ENCODE data around the gene HOXD9. TPM values are rescaled to one million over a fixed set of nuclear protein-coding genes. Genes with fewer than 3 reads are reported as not detected.

HOXD9 gene
- total and polyA plus RNA-seq, 8 donors = 0.12 to 1.1 (median 0.34) TPM; not detected in 2

DNA sequence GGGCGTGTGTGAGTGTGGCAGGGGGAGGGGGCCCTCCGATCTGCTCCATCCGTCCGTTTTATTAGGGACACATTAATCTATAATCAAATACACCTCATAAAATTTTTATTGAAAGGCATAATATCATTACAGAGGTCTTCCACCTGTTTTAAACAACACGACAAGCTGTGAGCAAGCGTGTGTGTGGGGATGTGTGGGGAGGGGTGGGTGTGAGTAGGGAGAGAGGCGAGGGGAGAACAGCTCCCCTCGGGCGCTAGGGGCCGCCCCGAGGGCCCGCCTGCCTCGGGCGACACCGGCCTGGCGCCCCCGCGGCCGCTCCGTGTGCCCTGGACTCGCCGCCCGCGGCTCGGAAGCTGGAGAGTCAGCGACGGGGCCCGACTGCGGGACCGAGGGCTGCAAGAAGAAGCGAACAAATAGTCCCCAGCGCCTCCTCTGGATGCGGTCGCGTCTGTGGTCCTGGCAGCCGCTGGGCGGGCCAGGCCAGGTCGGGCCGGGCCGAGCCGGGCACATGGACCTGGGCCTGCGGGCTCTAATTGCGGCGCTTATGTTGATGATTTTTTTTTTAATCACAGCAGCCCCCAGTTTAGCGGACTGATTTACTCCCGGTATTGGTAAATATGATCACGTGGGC is 352 bp upstream of the HOXD9 start:
- no peak for DNase-seq
- Histone ChIP-seq H3K36me3 (no peaks in the 10 kb centered on the region), H3K9me3 (no peaks in the 10 kb centered on the region), H3K4me1 (peaks cover 0 to 5% (median 0%) of the 10 kb centered on the region in 3 donors), H3K27me3 (peaks cover 0 to 91% (median 38%) of the 10 kb centered on the region in 4 donors), H3K27ac (no peak overlapping the region), H3K4me3 (peak overlapping the region in 3 of 4 donors; percentile 0 to 43 (median 10))
- 6 to 8% methylated on average over 36 to 47 of the region's 47 CpGs for WGBS, 2 donors
- TF ChIP-seq, protein P1, sequence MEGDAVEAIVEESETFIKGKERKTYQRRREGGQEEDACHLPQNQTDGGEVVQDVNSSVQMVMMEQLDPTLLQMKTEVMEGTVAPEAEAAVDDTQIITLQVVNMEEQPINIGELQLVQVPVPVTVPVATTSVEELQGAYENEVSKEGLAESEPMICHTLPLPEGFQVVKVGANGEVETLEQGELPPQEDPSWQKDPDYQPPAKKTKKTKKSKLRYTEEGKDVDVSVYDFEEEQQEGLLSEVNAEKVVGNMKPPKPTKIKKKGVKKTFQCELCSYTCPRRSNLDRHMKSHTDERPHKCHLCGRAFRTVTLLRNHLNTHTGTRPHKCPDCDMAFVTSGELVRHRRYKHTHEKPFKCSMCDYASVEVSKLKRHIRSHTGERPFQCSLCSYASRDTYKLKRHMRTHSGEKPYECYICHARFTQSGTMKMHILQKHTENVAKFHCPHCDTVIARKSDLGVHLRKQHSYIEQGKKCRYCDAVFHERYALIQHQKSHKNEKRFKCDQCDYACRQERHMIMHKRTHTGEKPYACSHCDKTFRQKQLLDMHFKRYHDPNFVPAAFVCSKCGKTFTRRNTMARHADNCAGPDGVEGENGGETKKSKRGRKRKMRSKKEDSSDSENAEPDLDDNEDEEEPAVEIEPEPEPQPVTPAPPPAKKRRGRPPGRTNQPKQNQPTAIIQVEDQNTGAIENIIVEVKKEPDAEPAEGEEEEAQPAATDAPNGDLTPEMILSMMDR (IDR thresholded peaks at IDR 0.05) = no peak
- peak in 2 of 4 donors; percentile 17 to 29 for ATAC-seq
- FAIRE-seq = no peak
- intact Hi-C loops (cut with DNase I) = loop anchor here in 2 of 3 donors (10.0 kb wide), 3 partner anchors 523 to 1023 kb away; no protein-coding TSS in a partner anchor

DNA sequence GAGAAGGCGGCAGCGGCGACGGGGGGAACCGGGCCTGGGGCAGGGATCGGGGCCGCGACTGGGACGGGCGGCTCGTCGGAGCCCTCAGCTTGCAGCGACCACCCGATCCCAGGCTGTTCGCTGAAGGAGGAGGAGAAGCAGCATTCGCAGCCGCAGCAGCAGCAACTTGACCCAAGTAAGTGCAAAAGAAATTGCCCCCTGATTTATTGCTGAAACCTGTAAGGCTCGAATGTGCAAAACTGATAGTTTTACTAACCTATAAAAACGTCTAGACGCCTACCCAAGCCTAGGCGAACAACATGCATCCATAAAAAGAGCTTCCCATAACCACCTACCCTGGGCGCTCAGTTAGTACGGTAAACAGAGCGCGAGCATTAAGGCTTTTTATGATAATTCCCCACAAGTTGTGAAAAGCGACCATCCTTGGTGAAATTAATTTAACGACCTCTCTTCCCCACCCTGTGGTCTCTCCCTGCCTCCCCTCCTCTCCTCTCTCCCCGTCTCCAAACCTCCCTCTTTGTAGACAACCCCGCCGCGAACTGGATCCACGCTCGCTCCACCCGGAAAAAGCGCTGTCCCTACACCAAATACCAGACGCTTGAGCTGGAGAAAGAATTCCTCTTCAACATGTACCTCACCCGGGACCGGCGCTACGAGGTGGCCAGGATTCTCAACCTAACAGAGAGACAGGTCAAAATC is 1.0 kb downstream of the HOXD9 start:
- Histone ChIP-seq H3K36me3 (no peaks in the 10 kb centered on the region), H3K9me3 (no peaks in the 10 kb centered on the region), H3K27ac (no peak overlapping the region), H3K4me3 (peak overlapping the region in 1 of 4 donors; percentile 43), H3K27me3 (peaks cover 0 to 91% (median 39%) of the 10 kb centered on the region in 4 donors), H3K4me1 (peaks cover 0 to 5% (median 0%) of the 10 kb centered on the region in 3 donors)
- FAIRE-seq = no peak
- TF ChIP-seq, protein P1 (IDR thresholded peaks at IDR 0.05) = no peak
- intact Hi-C loops (cut with DNase I) = loop anchor here in 2 of 3 donors (10.0 kb wide), 3 partner anchors 521 to 1021 kb away; no protein-coding TSS in a partner anchor
- ATAC-seq = no peak
- WGBS, 2 donors = 5 to 7% methylated on average over 40 of the region's 40 CpGs
- no peak for DNase-seq

DNA sequence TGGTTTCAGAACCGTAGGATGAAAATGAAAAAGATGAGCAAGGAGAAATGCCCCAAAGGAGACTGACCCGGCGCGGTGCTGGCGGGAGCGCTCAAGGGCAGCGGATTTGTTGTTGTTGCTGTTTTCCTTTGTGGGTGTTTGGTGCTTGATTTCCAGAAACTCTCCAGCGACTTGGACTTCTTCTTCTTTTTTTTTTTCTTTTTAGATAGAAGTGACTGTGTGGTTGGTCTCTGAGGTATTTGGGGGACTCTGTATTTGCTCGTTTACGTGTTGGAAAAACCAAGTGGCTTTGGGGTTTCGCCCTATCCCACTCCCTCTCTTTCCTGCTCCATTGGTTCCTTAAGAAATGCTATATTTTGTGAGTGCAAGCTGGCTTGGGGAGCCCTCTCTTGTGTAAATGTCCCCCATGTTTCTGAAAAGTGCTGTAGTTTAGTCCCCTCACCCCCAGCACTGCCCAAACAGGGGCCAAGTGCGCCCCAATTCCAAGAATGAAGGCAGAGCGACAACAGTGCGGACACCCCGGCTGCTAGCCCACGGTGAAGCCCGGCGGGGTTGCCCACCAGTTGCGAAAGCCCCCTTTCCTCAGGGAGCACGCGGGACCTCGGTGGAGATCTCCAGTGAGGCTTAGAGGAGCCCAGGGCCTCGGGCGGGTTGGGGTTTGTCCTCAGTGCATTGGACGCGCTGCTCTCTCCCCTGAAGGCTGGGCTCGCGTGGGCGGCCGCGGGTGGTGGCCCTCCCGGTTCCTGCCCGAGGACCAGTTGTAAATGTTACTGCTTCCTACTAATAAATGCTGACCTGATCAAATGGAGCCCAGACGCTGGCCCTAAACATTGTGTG is 1.8 kb downstream of the HOXD9 start:
- Histone ChIP-seq H3K4me3 (no peak overlapping the region), H3K9me3 (no peaks in the 10 kb centered on the region), H3K4me1 (peaks cover 0 to 5% (median 0%) of the 10 kb centered on the region in 3 donors), H3K27me3 (peaks cover 0 to 91% (median 38%) of the 10 kb centered on the region in 4 donors), H3K27ac (no peak overlapping the region), H3K36me3 (no peaks in the 10 kb centered on the region)
- DNase-seq = no peak
- no peak for ATAC-seq
- intact Hi-C loops (cut with DNase I) = loop anchor here in 2 of 3 donors (10.0 kb wide), 3 partner anchors 520 to 1020 kb away; no protein-coding TSS in a partner anchor
- 7 to 9% methylated on average over 34 of the region's 34 CpGs for WGBS, 2 donors
- TF ChIP-seq, protein P1 (IDR thresholded peaks at IDR 0.05) = no peak
- no peak for FAIRE-seq

DNA sequence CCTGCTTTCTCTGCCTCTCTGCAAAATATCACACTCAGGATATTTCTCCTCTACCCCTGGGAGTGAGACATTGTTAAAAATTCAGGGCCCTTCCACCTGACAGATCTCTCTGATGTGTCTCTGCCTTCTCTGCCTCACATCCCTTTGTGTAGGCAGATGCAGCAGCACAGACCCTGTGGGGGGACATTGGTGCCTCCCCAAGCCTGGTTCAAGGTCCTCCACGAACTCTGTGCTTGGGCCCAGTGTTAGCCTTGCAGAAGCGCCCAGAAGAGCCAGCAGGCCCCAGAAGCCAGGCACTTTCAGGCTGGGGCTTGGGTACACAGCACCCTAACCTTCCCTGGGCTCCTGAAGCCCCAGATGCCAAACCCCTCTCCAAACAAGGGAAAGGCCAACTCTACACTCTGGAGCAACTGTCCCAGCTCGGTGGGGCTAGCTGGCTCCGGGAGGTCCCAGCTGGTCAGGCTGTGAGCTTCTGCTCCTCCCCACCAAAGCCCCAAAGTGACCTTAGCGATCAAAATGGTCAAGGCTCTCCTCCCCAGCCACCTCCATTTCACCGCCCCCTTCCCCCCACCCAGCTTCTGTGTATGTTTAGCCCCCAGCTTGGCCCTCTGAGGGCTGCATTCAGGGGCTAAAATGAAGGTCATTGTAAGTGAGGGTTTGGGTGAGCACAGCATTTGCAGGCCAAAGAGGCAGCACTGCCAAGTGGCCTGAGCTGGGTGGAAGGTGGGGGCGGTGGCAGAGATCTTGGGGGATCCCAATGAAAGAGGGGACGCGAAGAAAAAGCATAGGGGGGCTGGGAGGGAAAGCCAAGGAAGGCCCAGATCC is 2.6 kb downstream of the HOXD9 start:
- 16 to 17% methylated on average over 9 of the region's 9 CpGs for WGBS, 2 donors
- no peaks in the 10 kb centered on the region for H3K36me3 ChIP-seq
- DNase-seq = no peak
- ATAC-seq = no peak
- no peak overlapping the region for H3K4me3 ChIP-seq
- intact Hi-C loops (cut with DNase I) = loop anchor here in 2 of 3 donors (5.0 to 10.0 kb wide), 4 partner anchors 512 to 1020 kb away; no protein-coding TSS in a partner anchor
- no peaks in the 10 kb centered on the region for H3K9me3 ChIP-seq
- no peak for FAIRE-seq
- no peak overlapping the region for H3K27ac ChIP-seq
- TF ChIP-seq, protein P1 (IDR thresholded peaks at IDR 0.05) = no peak
- peaks cover 0 to 5% (median 0%) of the 10 kb centered on the region in 3 donors for H3K4me1 ChIP-seq
- peaks cover 0 to 84% (median 37%) of the 10 kb centered on the region in 4 donors for H3K27me3 ChIP-seq
